ENCODE results near the gene BLID.

BLID gene

GRCh38 chr11:122075016-122075415 lies 41.0 kb downstream of the BLID start:
- no peak for DNase-seq

- DNase-seq: no peak
Measured at GRCh38 chr11:122074022-122074421, 42.0 kb downstream of the BLID start.

GRCh38 chr11:122071709-122072202 lies 44.3 kb downstream of the BLID start:
- no peak for DNase-seq

GRCh38 chr11:122069707-122070360 lies 46.2 kb downstream of the BLID start:
- DNase-seq: peak; percentile 67

GRCh38 chr11:122068837-122069236 lies 47.2 kb downstream of the BLID start:
- DNase-seq: no peak

- DNase-seq: no peak
Measured at GRCh38 chr11:122068141-122068540, 47.9 kb downstream of the BLID start.
